Fibroblast of mammary gland (primary cell): Measurements from ENCODE around the gene OBP2B.
A peak's percentile ranks its signal among the peaks of the same experiment; 100 is the strongest.

Source experiments
- DNase-seq: peaks from one replicate; pipeline ENCODE4 v3.0.0-alpha.2; 2010; ENCODE audit warnings: low read depth
- H3K4me3 ChIP-seq: 2 replicates; pipeline ENCODE4 v1.5.1; 2011; ENCODE audit warnings: low read depth, mild to moderate bottlenecking, low read length, moderate library complexity; ENCODE audit not compliant: control insufficient read depth
- TF ChIP-seq, protein P1 (sequence below): conservative IDR thresholded peaks from 2 replicates; pipeline ENCODE4 v1.5.1; 2011; ENCODE audit warnings: low read depth, low read length, inconsistent platforms; ENCODE audit not compliant: control insufficient read depth, insufficient read depth

Gene OBP2B

DNA sequence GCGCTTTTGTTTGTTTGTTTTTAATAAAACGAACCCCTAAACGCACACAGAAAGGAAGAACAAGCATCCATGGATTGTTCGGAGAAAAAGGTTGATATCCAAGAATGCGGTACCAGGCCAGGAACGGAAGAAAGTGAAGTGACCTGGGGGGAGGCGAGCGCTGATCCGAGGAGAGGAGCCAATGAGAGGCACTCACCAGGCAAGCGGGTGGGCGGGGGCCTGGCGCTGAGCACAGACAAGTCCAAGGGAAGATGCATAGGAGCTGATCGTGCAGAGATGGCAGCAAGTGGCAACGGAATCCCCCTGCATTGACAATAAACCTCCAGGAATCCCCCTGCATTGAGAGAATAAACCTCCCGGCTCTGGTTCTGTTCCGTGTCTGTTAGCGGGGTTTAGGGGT, 8.4 kb downstream of the OBP2B start:
- TF ChIP-seq, protein P1, sequence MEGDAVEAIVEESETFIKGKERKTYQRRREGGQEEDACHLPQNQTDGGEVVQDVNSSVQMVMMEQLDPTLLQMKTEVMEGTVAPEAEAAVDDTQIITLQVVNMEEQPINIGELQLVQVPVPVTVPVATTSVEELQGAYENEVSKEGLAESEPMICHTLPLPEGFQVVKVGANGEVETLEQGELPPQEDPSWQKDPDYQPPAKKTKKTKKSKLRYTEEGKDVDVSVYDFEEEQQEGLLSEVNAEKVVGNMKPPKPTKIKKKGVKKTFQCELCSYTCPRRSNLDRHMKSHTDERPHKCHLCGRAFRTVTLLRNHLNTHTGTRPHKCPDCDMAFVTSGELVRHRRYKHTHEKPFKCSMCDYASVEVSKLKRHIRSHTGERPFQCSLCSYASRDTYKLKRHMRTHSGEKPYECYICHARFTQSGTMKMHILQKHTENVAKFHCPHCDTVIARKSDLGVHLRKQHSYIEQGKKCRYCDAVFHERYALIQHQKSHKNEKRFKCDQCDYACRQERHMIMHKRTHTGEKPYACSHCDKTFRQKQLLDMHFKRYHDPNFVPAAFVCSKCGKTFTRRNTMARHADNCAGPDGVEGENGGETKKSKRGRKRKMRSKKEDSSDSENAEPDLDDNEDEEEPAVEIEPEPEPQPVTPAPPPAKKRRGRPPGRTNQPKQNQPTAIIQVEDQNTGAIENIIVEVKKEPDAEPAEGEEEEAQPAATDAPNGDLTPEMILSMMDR: no peak
- no peak overlapping the region for H3K4me3 ChIP-seq
- no peak for DNase-seq

DNA sequence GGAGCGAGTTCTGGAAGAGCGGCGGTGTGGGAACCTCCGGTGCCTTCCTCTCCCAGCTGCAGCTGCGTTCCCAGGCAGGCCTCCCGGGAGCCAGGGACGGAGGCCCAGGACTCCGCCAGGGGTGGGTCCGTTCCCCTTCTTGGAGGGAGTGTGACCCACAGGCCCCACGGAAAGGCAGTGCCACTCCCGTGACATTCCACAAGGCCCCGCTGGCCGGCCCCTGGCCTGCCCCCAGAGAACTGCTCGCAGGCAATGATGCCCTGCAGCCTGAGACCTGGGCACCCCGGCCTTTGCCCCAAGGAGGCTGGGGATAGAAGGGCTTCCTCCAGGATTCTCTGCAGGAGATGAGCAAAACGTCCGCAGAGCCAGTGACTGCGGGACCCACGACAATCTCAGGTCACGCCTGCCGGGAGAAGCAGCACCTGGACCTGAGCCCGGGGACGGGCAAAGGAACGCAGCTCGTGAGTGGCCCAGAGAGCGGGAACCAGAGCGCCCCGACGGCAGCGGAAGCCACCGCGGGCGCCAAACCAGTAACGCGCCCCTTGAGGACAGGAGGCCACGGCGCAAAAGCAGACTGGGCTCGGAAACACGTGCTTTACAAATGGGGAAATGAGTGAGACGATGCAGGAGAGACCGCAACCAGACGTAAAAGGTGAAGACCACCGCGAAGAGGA, 9.3 kb downstream of the OBP2B start:
- no peak overlapping the region for H3K4me3 ChIP-seq
- peak; percentile 11 for DNase-seq

DNA sequence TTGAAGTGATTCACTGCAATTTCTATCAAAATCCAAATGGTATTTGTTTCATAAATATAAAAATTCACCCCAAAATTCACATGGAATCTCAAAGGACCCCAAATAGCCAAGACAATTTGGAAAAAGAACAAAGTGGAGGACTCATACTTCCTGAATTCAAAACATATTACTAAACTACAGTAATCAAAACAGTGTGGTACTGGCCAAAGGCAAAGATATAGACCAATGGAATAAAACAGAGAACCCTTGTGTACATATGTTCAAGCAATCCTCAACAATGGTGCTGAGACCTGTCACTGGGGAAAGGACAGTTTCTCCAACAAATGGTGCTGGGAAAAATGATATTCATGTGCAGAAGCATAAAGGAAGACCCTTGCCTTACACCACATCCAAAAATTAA, 14.0 kb downstream of the OBP2B start:
- TF ChIP-seq, protein P1: no peak
- H3K4me3 ChIP-seq: no peak overlapping the region
- no peak for DNase-seq

More for the DNA sequence above, 9.3 kb downstream of the OBP2B start:
- TF ChIP-seq, protein P1: no peak

DNA sequence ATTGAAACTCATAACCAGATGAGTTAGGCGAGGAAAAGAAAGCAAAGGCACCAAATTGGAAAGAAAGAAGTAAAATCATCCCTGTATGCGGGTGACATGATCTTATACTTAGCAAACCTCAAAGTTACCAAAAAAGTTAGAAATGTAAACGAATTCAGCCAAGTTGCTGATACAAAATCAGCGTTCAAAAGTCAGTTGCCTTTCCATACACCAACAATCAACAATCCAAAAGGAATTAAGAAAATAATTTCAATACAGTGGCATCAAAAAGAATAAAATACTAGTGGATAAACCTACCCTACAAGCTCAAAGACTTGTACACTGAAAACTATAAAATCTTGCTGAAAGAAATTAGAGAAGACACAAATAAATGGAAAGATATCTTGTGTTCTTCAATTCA, 14.5 kb downstream of the OBP2B start:
- DNase-seq: no peak
- H3K4me3 ChIP-seq: no peak overlapping the region
- TF ChIP-seq, protein P1: no peak

DNA sequence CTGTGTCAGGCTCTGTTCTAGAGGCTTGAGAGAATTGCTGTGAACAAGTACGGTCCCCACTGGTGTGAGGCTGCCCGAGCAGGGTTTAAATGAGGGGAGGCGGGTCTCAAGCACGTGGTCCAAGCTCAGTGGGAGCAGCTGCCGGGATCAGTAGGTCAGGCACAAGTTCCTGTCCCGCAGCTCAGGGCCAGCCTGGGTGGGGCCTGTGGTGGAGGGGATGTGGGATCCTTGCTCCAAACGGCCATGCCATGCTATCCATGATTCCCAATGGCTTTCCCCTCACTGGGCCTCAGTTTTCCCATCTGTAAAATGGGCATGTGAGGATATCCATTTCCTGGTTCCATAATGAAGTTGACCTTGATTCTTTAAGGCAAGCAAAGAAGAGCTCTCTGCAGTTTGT, 17.1 kb downstream of the OBP2B start:
- TF ChIP-seq, protein P1: no peak
- H3K4me3 ChIP-seq: no peak overlapping the region
- no peak for DNase-seq

DNA sequence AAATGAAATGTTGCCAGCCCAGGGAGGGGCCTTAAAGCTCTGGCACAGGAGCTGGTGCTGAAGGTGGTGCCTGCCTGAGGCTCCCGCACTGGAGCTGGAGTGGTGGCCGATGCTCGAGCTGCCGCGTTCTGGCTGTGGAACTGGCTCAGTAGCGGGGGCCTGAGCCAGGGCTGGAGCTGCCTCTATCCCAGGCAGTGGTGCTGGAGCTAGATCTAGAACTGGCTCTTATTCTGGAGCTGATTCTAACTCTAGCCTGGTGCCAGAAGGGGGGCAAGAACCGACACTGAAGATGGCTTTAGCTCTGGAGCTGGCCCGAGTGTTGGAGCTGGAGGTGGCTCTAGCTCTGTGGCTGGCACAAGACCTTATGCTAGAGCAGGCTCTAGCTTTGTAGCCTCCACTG, 19.2 kb downstream of the OBP2B start:
- DNase-seq: no peak
- no peak overlapping the region for H3K4me3 ChIP-seq
- TF ChIP-seq, protein P1: no peak

DNA sequence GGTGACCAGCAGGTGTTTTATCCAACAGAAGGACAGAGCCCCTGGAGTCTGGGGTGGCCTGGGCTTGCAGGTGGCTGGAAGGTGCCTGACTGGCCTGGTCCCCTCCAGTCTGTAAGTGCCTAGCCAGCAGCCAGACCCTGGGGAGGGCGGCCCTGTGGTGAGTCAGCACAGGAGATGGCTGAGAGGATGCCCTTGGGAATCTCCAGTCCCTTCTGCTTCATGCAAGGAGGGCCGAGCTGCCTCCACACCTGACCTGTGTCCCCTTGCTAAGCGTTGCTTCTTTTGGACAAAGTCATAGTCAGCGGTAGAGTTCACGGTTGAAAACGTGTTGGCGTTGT, 20.2 kb downstream of the OBP2B start:
- no peak for DNase-seq
- TF ChIP-seq, protein P1: no peak
- no peak overlapping the region for H3K4me3 ChIP-seq
